Calu3 (cell line): Measurements from ENCODE around the gene TAC3. TPM values are rescaled to one million over a fixed set of nuclear protein-coding genes. Genes with fewer than 3 reads are reported as not detected.
"Not testable (repeated sequence)": the region's sequence is repeated elsewhere in the genome, so short reads cannot be mapped to it uniquely, and the experiment has no call there.

Source experiments
- BruUV-seq: library from RNA; stranded (reverse); fragments of 400-500 nt; replicated peaks from 2 replicates; lab custom pipeline; 2021; lab: Mats Ljungman, UMichigan
- CTCF ChIA-PET: fragments of 300-600 bp; sonication (Branson Sonifier 250); formaldehyde crosslinking; loops from one replicate; lab custom pipeline; 2022; ENCODE audit warnings: antibody characterized with exemption; lab: Charles Lee
- DNase-seq: peaks from one replicate; pipeline ENCODE4 v3.0.0; 2022
- H3K27ac Mint-ChIP-seq: one replicate; pipeline ENCODE4 v1.8.0; 2022; ENCODE audit warnings: mixed read lengths; ENCODE audit not compliant: unreplicated experiment
- H3K27me3 Mint-ChIP-seq: one replicate; pipeline ENCODE4 v1.8.0; 2022; ENCODE audit warnings: mixed read lengths; ENCODE audit not compliant: unreplicated experiment
- H3K36me3 Mint-ChIP-seq: one replicate; pipeline ENCODE4 v1.8.0; 2022; ENCODE audit warnings: mild to moderate bottlenecking, moderate library complexity, mixed read lengths; ENCODE audit not compliant: insufficient read depth, unreplicated experiment
- H3K4me1 Mint-ChIP-seq: one replicate; pipeline ENCODE4 v1.8.0; 2022; ENCODE audit warnings: mild to moderate bottlenecking, low read depth, mixed read lengths; ENCODE audit not compliant: unreplicated experiment
- H3K4me3 Mint-ChIP-seq: one replicate; pipeline ENCODE4 v1.8.0; 2022; ENCODE audit warnings: mild to moderate bottlenecking, low read depth, moderate library complexity, mixed read lengths; ENCODE audit not compliant: unreplicated experiment
- H3K9me3 Mint-ChIP-seq: one replicate; pipeline ENCODE4 v1.8.0; 2022; ENCODE audit warnings: low read depth, mixed read lengths; ENCODE audit not compliant: unreplicated experiment
- CTCF ChIP-seq: fragments of 200-600 bp; IDR thresholded peaks from one replicate; pipeline ENCODE4 v1.8.0; 2022; ENCODE audit warnings: antibody characterized with exemption; ENCODE audit not compliant: unreplicated experiment
- intact Hi-C: fragments of 100-400 bp; cut with micrococcal nuclease; formaldehyde crosslinking; loops from one replicate; pipeline ENCODE4 v1.10.0; 2022; ENCODE audit not compliant: unreplicated experiment
- total RNA-seq: library from RNA; stranded (reverse); gene quantifications from 2 replicates; pipeline ENCODE4 v1.2.3, GENCODE V29; 2022

The TAC3 gene
- total RNA-seq, 1 experiment from 2014 or later: not detected

GRCh38 chr12:57027805-57028153, 11.4 kb upstream of the TAC3 start:
- Mint-ChIP-seq H3K27ac (no peak overlapping the region), H3K4me3 (no peak overlapping the region), H3K36me3 (no peaks in the 10 kb centered on the region), H3K4me1 (peaks cover 7% of the 10 kb centered on the region), H3K9me3 (no peaks in the 10 kb centered on the region), H3K27me3 (peaks cover 69% of the 10 kb centered on the region)
- intact Hi-C loops: no loop called here
- CTCF ChIA-PET: interaction anchor here (1.6 kb wide), 1 partner anchor 84 kb away, joined by 8 read pairs; no protein-coding TSS in a partner anchor
- BruUV-seq: no TSS peak
- DNase-seq: no peak
- TF ChIP-seq CTCF: no peak

- peaks cover 64% of the 10 kb centered on the region for H3K27me3 Mint-ChIP-seq
- CTCF ChIA-PET: interaction anchor here (1.6 kb wide), 1 partner anchor 85 kb away, joined by 8 read pairs; no protein-coding TSS in a partner anchor
- H3K9me3 Mint-ChIP-seq: no peaks in the 10 kb centered on the region
- no peaks in the 10 kb centered on the region for H3K36me3 Mint-ChIP-seq
- H3K4me3 Mint-ChIP-seq: no peak overlapping the region
- no peak for DNase-seq
- no peak overlapping the region for H3K27ac Mint-ChIP-seq
- BruUV-seq: no TSS peak
- intact Hi-C loops: no loop called here
- H3K4me1 Mint-ChIP-seq: peaks cover 7% of the 10 kb centered on the region
- TF ChIP-seq CTCF: no peak
Observed at GRCh38 chr12:57027011-57027804, 10.9 kb upstream of the TAC3 start.

- no peak overlapping the region for H3K27ac Mint-ChIP-seq
- peaks cover 46% of the 10 kb centered on the region for H3K27me3 Mint-ChIP-seq
- no peak for TF ChIP-seq CTCF
- no peak overlapping the region for H3K4me3 Mint-ChIP-seq
- no peak for DNase-seq
- H3K4me1 Mint-ChIP-seq: no peaks in the 10 kb centered on the region
- CTCF ChIA-PET: interaction anchor here (0.7 kb wide), 1 partner anchor 9 kb away, joined by 7 read pairs; the partner anchor contains the start of gene TAC3
- BruUV-seq: no TSS peak
- H3K9me3 Mint-ChIP-seq: no peaks in the 10 kb centered on the region
- intact Hi-C loops: no loop called here
- H3K36me3 Mint-ChIP-seq: no peaks in the 10 kb centered on the region
Observed at GRCh38 chr12:57025196-57025595, 8.9 kb upstream of the TAC3 start.

GRCh38 chr12:57022324-57022723, 6.0 kb upstream of the TAC3 start:
- H3K4me3 Mint-ChIP-seq, DNase-seq, H3K36me3 Mint-ChIP-seq, intact Hi-C loops, H3K27ac Mint-ChIP-seq, H3K4me1 Mint-ChIP-seq, H3K9me3 Mint-ChIP-seq, BruUV-seq, CTCF ChIA-PET: not testable (repeated sequence)
- peaks cover 36% of the 10 kb centered on the region for H3K27me3 Mint-ChIP-seq
